GM04503 (cell line): ENCODE measurements around the gene PGAM2.
"Not testable (repeated sequence)": the region's sequence is repeated elsewhere in the genome, so short reads cannot be mapped to it uniquely, and the experiment has no call there.

Source experiments
- DNase-seq: peaks from one replicate; pipeline ENCODE4 v3.0.0-alpha.2; 2012; ENCODE audit warnings: low read depth

Gene PGAM2

GRCh38 chr7:44048031-44048795 is 17.2 kb downstream of the PGAM2 start:
- DNase-seq: no peak

- DNase-seq: no peak
Measured at GRCh38 chr7:44046321-44047061, 18.9 kb downstream of the PGAM2 start.

- no peak for DNase-seq
Measured at GRCh38 chr7:44045226-44046014, 19.9 kb downstream of the PGAM2 start.

GRCh38 chr7:44044315-44045225 is 20.8 kb downstream of the PGAM2 start, which contains the start of gene DBNL:
DBNL (plus strand) TSS chr7:44044702; CDS start chr7:44044738, 36 bp downstream.
- peak; percentile 30 for DNase-seq

- no peak for DNase-seq
Measured at GRCh38 chr7:44043902-44044301, 21.5 kb downstream of the PGAM2 start.

GRCh38 chr7:44042221-44042620 is 23.1 kb downstream of the PGAM2 start:
- DNase-seq: no peak

GRCh38 chr7:44040493-44040891 is 24.9 kb downstream of the PGAM2 start:
- DNase-seq: not testable (repeated sequence)

DNA sequence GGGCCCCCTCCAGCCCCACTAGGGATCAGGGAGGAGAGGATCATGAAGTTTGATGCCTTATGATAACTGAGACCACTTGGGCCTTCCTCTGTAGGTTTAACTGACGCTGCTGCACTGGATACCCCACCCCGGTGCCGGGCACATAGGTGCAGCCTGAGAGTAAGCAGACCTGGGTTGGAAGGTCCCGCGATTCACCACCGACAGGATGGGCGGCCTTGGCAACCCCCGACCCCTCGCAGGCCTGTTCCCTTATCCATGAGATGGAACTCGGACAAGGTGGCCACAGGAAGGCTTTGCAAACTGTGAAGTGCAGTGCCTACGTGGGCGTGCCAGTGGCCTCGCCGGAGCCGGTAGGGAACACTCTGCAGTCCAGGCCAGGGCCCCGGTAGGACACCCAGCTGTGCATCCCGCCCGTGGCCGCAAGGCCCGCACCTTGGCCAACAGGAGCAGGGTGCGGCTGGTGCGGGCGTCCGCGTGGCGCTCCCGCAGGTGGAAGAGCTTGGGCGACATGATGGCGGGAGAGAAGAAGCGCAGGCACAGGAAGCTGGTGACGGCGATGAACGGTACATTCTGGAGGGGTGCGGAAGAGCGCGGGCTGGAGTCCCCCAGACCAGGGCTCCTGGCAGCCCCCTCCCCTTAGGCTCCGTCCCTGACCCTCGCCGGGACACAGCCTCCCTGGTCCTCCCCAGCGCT is 25.4 kb downstream of the PGAM2 start:
- DNase-seq: not testable (repeated sequence)

- DNase-seq: not testable (repeated sequence)
Measured at GRCh38 chr7:44038961-44039558, 26.3 kb downstream of the PGAM2 start.

DNA sequence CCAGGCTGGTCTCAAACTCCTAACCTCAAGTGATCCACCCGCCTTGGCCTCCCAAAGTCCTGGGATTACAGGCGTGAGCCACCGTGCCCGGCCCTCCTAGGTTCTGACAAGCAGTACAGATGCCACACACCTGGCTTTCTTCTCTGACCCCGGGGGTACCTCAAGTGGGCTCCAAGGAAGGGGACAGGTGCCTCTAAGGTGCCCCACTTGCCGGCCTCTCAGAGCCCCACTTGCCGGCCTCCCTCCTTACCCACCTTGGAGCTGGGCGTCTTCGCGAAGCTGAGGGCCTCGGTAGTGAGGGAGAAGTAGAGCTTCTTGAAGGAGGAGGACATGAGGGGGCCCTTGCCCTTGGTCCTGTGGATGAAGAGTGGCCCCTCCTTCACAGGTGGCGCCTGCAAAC is 26.8 kb downstream of the PGAM2 start:
- DNase-seq: not testable (repeated sequence)

GRCh38 chr7:44037951-44038350 is 27.4 kb downstream of the PGAM2 start:
- DNase-seq: not testable (repeated sequence)

DNA sequence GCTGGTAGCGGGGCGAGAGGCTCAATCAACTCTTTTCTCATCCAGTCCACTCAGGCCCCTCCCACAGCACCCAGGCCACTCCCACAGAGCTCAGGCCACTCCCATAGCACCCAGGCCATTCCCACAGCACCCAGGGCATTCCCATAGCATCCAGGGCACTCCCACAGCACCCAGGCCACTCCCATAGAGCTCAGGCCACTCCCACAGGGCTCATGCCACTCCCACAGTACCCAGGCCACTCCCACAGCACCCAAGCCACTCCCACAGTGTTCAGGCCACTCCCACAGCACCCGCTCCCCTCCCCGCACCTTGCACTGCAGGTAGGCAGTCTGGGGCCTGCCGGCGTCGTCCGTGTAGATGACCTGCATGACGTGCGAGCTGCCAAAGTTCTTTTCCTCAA is 29.0 kb downstream of the PGAM2 start:
- DNase-seq: not testable (repeated sequence)

DNA sequence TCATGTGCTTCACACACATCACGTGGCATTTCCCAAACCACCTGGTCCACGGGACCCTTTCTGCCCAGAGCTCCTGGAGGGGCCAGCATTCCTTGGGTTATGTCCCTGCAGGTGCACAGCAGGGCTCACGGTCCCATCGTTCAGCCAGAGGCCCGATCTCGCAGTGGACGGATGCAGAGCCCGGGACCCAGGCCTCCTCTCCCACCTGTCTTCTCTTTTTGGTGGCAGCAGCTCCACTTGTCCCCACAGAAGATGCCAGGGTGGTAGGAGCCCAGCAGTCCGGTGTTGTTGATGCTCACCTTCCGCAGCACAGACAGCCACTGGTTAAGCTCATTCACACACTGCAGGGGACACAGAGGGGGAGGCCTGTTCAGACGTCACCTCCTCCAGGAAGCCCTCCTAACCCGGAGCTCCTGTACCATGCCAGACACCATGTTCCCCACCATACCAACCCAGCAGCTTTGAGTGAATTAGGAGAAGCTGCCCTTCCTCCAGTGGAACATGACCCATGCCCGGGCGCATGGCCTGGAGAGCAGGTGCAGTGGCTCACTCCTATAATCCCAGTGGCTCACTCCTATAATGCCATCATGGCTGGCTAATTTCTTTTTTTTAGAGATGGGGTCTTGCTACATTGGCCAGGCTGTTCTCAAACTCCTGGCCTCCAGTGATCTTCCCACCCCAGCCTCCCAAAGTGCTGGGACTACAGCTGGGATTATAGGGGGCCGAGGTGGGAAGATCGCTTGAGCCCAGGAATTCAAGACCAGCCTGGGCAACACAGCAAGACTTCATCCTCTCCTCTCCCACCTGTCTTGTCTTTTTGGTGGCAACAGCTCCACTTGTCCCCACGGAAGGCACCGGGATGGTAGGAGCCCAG is 31.2 kb downstream of the PGAM2 start:
- not testable (repeated sequence) for DNase-seq

GRCh38 chr7:44032031-44032430 is 33.3 kb downstream of the PGAM2 start:
- DNase-seq: not testable (repeated sequence)

DNA sequence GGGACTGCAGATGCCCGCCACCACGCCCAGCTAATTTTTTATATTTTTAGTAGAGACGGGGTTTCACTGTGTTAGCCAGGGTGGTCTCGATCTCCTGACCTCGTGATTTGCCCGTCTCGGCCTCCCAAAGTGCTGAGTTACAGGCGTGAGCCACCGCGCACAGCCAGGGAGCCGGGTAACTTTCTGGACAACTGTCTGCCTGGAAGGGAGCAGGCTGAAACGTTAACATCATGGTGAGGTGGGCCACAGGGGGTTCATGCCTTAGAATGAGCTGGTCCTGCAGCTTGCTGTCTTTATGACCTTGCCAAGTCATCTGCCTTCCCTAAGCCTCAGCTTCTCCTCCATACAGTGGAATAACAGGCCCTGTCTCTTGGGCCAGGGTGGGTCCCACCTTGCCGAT is 34.0 kb downstream of the PGAM2 start:
- not testable (repeated sequence) for DNase-seq

DNA sequence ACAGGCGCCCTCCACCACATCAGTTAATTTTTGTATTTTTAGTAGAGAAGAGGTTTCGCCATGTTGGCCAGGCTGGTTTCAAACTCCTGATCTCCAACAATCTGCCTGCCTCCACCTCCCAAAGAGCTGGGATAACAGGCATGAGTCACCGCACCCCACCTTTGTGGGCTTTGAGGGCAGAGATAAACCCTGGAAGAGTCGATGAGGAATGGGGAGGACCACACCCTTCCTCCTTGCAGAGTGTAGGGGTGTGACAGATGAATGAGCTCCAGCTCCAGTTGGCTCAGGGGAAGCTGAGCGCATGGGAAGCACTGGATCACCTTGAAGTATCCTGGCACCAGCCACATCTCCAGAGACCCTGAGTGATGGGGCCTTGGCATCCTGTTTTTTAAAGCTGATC is 35.3 kb downstream of the PGAM2 start:
- not testable (repeated sequence) for DNase-seq

GRCh38 chr7:44029433-44029832 is 35.9 kb downstream of the PGAM2 start:
- DNase-seq: not testable (repeated sequence)

DNA sequence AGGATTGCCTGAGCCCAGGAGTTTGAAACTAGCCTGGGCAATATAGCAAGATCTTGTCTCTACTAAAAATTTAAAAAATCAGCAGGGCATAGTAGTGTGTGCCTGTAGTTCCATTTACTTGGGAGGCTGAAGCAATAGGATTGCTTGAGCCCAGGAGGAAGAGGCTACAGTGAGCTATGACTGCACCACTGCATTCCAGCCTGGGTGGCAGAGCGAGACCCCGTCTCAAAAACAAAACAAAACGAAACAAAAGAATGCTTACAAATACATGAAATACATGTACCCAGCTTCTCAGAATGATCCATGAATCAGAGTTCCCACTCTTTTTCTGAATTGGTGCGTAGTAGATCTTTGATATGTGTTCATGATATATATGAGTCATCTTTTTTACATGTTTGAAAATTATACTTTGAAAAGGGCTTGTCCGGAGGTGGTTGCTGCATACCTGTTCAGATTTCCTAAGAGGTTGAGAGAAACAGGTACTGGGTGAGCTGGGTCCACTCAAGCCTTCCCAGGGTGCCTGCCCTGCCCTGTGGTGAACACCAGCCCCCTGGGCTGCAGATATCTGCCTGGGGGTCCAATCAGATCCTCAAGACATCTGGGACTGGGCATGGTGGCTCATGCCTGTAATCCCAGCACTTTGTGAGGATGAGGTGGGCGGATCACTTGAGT is 42.4 kb downstream of the PGAM2 start:
- not testable (repeated sequence) for DNase-seq

DNA sequence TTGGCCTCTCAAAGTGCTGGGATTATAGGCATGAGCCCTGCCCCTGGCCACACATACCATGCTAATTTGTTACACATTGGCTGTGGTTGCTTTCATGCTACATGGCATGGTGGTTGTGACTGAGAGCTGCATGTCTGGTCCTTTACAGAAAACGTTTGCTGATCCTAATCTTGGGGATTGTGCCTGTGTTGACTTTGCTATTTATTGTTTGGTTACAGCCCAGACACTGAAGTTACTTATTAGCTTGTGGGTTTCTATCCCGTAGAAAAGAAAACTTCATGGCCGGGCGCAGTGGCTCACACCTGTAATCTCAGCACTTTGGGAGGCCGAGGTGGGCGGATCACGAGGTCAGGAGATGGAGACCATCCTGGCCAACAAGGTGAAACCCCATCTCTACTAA is 43.3 kb downstream of the PGAM2 start:
- DNase-seq: not testable (repeated sequence)
